GM18520 (cell line): ENCODE measurements around the gene PROX1.

ENCODE experiments used
- ATAC-seq: cut with Tn5 transposase; IDR thresholded peaks from one replicate; pipeline ENCODE4 v1.9.1; 2021; ENCODE audit not compliant: unreplicated experiment

PROX1 gene

DNA sequence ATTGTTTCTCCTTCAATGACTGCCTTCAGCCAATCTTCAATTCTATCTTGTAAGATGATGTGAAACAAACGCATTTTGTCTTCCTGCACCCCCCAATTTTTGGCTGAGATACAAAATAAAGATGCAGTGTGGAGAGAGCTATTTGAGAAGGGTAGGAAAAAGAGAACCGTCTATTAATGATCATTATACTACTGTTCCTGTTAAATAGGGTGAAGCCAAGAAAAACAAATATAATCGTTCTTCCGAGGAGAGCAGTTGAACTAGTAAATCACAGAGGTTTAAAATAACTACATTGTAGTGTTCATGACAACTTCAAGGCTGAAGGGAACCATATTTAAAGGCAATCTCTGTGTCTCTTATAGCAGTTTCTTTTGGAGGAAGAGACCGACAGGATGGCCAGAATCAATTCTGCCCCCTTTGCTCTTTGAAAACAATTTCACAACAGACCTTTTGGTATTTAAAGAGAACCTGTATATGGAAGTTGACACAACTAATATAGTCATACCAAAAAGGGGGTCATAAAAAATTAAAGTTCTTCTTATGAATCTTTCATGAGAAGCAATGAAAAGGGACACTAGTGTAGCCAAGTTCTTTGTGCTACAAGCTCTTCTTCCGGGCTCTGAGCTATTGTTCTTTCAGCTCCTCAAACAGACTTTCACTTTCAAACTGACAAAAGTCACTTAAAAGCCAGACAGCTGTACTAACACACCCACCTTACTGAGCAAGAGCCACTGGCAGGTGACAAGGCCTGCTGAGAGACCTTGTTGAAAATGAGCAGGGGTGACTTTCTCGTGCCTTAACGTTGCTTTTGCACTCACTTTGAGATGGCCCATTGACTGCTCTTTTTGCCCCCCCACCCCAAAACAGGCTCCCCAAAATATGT lies 30.9 kb downstream of the PROX1 start:
- peak; percentile 55 for ATAC-seq

DNA sequence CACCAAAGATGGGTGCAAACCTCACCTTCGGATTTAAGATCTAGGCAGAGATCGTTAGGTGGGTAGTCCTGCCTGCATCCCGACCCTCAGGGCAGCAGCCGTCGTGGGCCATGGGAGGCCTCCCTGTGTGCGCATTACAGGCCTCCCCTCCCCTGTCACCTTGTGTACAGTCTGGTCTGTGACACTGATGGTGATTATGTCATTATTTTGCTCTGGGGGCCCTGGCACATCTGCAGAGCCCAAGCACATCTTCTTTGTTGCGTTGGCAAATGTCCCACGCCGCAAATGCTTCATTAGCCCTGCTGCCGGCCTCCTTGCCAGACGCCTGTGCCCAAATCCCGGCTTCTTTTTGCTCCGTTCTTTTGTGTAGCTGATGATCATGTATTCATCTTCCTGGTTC lies 31.7 kb downstream of the PROX1 start:
- no peak for ATAC-seq

DNA sequence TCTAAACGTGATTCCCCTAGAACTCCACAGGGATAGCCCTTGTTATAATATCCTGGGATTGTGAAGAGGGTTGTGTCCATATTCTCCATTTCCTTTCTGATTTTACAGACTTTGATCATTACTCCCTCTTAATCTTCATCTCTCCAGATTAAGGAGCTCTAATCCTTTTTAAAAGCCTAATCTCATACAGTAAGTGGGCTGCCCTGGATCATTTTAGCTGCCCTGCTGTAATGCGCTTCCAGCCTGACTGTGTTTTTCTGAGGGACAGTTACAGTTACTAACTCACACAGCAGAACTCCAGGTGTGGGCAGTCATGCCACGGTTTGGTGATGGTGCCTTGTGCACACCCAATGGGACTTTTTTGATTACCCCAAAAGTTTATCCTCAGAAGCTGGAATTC lies 33.5 kb downstream of the PROX1 start:
- no peak for ATAC-seq

DNA sequence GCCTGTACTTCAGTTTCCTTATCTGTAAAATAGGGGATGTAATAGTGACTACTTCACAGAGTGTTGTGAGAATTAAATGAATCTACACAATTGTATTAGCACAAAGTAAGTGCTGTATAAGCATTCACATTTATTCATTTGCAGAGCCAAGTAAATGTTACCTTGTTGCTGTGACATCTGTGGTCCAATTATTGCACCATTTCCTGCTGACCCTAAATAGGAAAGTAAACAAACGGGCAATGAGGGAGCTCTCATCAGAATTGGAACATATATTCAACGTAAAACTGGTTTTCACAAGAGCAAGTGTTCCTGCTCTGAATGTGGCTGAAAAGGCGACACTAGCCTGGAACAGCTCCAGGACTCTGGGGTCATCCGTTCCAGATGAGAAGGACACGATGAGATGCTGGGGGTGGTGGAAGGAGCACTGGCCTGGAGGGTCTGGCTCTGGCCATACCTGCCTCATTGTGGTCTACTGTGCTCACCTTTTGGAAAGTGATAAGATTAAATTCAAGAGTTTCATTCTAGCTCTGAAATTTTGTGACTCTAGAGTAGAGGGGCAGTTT lies 34.5 kb downstream of the PROX1 start:
- ATAC-seq, result no peak

DNA sequence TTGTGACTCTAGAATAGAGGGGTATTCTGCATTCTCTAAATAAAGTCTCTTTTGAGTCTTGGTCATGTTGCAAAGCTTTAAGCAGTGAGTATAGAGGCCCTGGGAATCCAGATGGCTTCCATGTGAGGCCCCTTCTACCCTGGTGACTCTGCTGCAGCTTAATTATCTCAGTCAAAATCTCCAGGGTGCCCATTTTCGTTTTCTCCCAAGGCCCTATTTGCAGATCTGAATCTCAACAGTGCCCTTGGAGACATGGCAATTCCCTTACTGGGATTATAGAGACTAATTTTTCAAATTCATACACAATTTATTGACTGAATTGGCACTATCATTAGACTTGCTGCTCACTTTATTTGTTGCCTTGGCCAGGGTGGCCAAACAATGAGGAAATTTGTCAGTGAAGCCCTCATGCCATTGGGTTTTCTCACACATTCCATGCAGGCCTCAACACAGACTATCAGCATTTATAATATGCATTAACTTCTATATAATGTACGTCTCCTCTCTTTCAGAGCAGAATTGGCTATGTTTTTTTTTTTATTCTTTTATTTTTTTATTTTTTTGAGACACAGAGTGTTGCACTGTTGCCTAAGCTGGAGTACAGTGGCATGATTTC lies 35.1 kb downstream of the PROX1 start:
- no peak for ATAC-seq

DNA sequence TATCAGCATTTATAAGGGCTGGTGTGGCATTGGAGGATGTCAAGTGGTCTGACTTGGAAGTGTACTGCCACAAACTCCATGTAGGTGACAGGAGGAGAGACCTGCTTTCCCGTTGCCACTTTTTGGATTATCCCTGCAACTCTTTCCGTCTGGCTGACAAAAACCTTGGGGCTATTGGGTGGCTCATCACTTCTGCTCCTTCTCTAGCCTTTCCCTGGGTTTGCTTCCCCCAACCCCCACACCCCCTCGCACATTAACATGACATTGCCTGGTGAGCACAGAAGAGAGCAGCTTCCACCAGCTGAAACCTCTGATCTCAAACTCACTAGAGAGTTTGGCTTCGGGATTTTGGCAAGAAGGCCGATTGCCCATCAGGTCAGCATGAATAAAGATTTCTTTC lies 39.2 kb downstream of the PROX1 start:
- ATAC-seq, result no peak

DNA sequence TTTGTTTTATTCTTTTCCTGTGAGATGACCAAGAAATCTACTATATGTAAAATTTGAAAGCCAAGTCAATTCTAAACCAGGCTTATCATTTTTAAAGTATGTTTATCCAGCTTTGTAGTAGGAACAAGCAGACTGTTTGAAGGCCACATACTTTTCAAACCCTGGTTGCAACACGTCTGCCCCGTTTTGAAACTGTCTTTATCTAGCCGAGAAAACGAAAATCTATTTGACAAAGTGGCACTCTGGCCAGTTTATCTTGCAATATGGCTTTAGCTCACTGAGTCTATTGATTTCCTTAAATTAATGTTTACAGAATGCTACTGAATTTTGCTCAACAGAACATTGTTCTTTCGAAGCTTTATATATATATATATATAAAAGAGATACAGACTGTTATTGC lies 39.7 kb downstream of the PROX1 start:
- no peak for ATAC-seq

DNA sequence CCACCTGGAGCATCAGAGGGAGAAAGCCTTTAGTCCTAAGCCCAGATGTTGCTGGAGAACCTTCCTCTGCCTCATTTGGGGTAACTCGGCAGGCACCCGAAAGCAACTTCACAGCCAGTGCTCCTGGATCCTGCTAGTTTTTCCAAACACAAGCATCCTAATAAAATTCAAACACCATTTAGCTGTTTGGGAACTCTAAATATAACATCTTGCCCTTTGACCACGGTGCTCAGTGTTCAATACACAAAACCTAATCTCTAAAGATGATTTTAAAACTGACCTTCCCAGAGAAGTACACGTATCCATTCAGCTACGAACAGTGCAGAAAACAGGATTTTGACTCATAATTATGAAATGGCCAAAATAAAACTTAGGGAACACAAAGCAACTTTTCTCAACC lies 40.3 kb downstream of the PROX1 start:
- ATAC-seq, result no peak

DNA sequence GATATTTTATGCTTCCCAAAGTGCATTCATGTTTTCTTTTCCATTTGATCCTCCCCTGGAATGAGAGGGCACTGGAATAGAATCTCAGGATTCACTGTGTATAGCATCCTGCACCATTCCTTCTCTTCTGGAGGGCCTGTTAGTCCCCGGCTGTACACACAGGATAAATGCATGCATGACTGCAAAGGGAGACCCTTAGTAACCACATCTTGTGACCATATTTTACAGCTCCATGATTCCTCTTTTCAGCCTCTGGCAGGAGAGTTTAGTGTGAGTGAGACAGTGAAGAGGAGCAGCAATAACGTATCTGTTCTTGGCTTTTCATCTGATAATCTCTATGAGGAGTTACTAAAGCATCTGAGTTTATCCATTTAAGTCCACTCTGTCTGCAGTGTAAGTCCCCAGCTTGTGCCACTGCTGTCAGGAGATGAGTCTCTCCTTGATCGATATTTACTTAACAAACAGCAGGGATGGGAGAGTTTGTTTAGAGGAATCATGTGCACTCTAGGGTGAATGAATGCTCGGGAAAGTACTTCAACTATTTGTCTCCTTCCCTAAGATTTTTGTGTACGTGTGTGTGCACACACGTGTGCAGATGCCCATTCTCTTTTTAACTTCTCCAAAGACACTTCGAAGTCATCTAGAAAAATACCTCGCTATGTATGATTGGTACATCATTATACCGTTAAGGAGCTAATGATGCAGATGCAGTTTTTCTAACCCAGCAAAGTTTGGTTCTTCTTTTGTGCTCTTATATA lies 41.1 kb downstream of the PROX1 start:
- ATAC-seq, result no peak

DNA sequence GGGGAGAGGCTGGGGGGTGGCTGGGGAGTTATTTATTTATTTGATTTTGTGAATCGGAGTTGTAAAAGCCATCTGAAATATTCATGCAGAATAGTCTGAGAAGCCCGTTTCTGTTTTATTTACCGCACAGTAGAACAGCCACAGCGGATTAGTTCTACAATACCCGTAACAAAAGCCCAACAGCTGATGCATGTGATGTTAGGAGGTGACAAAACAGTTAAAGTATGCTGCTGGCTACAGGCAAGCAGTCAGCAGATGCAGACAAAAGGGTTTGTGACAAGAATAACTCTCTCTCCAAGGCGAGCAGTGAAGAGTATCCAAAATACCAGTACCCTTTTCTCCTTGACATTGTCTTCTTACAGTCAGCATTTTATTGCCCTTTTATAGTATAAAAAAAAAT lies 42.0 kb downstream of the PROX1 start:
- ATAC-seq, result no peak

DNA sequence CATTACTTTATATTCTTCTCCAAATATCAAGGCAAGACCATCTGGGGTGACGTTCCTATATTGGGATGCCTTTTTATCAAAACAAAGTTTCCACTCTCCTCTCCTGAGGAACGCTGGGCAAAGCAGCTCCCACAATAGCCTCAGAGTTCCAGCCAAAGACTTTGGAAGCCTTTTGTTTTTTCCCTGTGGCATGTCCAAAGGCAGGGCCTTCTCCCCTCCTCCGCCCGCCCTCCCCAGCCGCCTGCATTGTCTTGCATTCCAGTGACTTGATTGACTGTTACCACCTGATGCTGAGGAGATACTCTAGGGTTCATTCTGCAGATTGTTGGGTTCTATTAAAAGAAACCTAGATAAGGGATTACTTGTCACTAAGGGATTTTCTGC lies 43.5 kb downstream of the PROX1 start:
- no peak for ATAC-seq

DNA sequence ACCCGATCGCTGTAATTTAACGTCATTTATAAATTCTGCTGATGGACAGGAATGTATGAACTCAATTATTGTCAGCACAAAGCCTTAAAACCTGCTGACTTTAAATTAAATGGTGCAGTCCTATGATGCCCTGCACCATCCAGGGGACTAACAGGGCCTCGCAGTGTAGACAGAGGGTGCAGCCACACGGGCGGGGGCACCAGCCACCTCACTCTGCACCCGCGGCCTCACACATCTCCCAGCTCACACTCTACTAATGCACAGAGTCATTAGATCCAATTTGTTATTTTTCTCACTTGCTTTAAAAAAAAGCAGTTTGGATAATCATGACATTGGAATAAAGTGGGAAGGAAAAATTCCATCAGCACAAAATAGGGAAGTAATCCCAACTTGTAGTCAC lies 49.7 kb downstream of the PROX1 start:
- no peak for ATAC-seq

DNA sequence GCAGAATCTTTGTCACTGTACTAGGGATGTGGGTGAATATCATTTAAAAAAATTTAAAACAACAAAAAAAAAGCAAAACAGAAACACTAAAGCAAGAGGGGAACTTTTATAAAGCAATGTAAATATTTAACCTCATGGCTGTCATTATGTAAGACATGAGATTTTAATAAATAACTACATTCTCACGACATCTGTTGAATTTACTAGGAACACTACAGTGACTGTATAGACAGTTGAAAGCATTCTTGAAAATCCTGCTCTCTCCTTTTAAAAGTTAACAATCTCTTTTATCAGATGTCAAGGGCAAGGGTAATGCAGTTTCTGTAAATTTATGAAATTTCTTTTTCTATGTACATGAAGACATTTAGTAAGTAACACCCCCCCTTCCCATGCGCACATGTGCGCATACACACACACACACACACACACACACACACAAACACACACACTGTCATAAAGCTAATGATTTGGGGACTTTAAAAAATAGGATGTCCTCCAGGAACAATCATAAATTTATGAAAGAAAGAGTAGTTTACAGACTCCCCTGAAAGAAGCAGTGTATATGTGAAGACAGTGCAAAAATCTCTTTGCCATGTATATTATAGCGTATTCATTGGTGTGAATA lies 51.7 kb downstream of the PROX1 start:
- ATAC-seq, result no peak

DNA sequence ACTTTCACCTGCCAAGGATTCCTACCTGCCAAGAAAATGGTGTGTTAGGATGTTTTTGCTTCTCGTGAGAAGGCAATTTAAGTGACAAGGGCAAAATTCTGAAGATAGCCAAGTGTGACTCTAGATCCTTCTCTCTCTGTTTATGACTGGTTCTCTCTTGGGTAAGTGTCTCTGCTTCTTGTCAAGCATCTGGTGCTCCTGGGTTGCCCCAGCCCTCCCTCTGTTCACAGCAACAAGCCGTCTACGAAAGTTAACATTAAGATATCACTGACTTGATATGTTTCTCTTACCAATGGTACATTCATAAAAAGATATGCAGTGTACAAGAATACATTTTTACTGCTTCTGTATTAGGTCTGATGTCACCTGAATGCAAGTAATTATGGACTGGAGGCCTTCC lies 55.4 kb downstream of the PROX1 start:
- no peak for ATAC-seq

DNA sequence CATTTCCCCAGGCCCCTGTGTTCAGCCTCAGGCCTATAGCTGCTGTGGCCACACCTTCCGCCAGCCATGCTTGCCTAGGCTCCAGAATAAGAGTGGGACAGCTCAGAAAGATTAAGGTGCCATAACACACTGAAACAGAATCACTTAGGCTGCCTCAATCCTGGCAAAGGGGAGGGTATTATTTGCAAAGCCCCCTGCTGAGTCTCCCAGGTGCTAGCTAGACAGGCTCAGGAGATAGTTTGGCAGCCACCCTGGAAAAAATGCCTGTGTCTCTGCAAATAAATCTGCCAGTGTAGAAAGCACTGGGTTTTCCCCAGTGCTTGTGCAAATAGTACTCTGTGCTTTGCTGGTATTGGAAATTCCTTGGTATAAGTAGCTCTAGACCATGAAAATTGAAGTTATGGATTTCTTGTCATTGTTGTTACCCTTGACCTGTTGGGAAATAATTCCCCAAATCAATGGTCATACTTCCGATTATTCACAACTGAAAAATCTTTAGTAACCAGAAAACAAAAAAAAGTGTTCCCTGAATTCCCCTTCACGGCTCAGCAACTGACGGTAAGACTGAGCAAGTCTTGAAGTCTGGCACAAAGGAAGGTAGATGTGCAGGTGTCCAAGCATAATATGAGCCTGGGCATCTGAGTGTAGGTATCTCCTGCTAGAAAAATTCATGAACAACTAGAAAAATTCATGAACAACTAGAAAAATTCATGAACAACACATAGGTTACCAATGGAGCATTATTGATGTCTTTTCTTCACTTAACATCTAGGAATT lies 56.9 kb downstream of the PROX1 start:
- no peak for ATAC-seq

DNA sequence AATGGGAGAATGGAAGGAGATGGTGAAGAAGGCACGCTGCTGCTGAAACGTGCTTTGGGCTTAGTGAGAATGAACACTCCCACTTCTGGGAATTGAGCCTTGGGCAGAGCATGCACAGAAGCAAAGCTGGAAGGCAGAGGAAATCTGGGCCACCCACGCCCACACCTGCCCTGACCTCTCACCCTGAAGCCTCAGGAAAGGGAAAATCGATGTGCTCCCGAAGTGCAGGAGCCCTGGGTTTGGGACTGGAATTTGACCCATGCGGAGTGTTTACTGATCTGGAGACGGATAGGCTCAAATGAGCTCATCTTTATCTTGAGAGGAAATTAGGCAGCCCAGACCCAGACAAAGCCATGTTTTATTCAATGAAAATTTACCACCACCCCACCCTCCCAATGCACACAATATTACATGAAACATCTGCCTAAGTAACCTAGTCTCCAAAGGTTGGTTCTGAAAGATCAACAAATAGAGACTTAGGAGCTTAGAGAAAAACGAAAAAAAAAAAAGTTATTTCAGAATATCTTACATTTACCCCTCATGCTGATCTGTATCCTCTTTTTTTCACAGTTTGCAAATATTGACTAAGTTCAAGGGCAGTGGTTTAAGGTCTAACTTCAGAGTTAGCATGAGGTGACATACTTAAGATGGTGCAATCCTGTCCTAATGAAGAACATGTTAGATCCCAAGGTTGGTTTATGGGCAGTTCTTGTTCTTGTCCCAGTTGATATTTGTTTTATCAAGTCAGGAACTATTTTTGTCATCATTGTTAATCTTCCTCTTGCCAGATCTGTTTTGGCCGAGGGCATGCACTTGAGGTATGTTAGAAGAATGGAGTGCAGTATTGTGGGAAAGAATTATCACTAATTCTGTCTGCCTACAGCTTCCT lies 63.0 kb downstream of the PROX1 start:
- ATAC-seq, result no peak

DNA sequence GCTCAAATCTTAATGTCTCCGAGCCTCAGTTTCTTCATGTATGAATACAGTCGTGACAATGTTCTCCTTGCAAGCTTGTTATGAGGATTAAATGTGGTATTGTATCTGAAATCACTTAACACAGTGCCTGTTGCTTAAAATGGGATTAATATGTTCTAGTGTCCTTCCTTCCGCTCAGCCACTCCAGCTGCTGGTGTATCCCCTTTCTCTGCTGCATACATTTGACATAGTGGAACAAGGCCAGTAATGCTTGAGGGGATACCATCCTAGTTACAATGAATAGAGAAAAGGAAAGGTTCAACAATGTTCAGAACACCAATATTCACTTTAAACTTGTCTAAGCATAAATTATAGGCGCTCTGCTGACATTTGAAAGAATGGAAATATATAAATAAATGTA lies 64.0 kb downstream of the PROX1 start:
- ATAC-seq, result no peak

DNA sequence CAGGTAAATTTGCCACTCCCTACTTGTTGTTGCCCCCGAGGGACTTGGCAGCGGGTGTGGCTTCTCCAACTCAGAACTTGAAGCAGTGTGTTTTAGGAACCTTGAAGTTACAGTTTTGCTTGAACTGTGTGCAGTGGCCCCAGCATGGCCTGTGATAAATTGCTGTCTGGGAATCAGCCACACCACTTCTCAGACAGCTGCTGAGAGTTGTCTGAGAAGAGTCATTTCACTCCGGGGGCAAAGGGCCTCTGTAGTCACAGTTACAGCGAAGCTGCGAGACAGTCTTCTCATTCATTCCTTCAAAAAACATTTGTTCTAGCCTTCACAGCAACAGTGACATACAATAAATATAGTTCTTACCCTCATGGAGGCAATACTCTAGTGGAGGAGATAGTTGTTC lies 70.3 kb downstream of the PROX1 start:
- ATAC-seq, result no peak

DNA sequence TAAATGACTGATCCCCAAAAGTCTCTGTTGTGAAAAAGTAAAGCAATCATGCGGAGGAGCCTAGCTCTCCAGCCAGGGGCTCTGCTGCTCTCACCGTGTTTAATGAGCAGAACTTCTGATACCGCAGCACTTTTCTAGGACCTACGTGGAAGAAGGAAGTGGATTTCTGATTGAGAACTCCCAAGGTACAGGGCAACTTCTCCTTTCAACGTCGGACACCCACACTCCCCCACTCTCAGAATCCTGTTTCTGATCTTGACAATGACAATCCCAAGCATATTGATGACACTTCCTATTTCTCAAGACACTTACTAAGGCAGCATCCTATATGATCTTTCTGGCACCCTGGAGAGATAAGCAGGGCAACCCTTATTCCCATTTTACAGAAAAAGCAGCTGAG lies 78.4 kb downstream of the PROX1 start:
- ATAC-seq, result no peak

DNA sequence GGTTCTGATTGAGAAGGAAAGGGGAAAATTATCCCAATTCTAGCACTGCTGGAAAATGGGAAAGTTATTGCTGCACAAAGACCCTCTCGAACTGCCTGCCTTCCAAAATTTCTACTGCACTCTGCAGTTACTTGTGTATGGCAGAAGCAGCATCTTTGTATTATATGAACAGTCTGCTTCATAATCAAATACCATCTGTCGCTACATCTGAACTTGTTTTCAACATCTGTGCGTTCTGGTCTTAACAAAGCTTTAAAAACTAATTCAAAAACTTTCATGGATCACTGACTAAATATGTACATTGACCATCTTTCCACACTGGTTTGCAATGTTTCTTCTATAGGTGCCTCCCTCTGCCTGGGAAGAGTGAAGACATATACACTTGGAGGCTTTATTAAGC lies 79.2 kb downstream of the PROX1 start:
- ATAC-seq, result no peak
